GM21528 (cell line): ENCODE data around the gene ERCC5.

Source experiments
- ATAC-seq: cut with Tn5 transposase; IDR thresholded peaks from one replicate; pipeline ENCODE4 v1.9.1; 2021; ENCODE audit warnings: mild to moderate bottlenecking, moderate library complexity; ENCODE audit not compliant: unreplicated experiment, low FRiP score

Gene ERCC5

GRCh38 chr13:102914339-102914930 is 68.6 kb downstream of the ERCC5 start:
- ATAC-seq = no peak

DNA sequence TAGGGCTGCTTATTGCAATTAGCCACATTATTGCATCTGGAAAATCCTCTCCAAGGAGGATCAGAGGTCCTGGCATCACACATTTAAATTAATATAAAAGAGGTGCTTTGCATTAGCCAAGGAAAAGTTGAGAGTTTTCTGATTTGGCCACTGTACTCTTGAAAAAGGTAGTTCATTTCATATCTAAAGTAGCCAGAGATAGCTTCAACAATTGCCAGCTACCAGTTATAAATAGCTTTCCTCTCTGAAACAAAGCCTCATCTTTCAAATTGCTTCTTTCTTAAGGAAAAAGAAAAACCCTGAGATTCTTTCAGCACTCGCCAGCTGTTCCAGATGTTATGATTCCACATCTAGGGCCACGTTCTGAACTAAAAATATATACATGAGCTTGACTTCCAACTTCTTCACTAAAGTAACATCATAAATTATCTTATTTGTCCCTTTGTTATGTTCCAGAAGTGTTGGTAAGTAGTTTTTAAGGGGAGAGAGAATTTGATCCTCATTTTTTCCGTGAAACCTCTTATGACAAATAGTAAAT is 69.6 kb downstream of the ERCC5 start:
- ATAC-seq = no peak

- no peak for ATAC-seq
Measured at GRCh38 chr13:102917019-102917418, 71.2 kb downstream of the ERCC5 start.

DNA sequence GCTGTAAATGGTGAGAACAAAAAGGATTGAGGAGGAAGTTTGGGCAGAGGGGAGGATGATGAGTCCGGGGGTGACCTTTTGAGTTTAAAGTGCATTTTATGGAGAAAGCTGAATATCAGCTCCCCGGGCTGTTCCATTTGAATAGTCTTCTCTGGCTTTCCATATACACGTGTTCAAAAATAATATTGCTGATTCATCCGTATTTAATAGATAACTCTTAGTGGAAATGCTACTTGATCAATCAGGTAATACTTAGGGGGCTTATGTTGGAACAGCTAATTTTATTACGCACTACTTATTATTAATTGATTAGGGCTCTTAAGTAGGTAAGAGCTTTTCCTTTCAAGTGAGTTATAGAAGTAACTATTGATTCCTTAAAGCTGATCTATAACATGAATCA is 76.4 kb downstream of the ERCC5 start:
- no peak for ATAC-seq
